Peyer's patch (tissue), 4 donors: ENCODE results near the gene PODN.

Experiments
- CTCF ChIP-seq, 6 experiments: fragments of 450-650 bp in 4 of 6; fragments of 200-600 bp in 2 of 6; sonication (generic) in 1 of 6; IDR thresholded peaks; one replicate each; pipeline ENCODE4 v1.5.1; 2017 to 2019; ENCODE audit warnings: antibody characterized with exemption in 6 of 6, mild to moderate bottlenecking in 3 of 6, moderate library complexity in 1 of 6
- POLR2A ChIP-seq, 2 donors: fragments of 450-650 bp; IDR thresholded peaks; one replicate each; pipeline ENCODE4 v1.5.1; 2017; ENCODE audit warnings: antibody characterized with exemption in 2 of 2, mild to moderate bottlenecking in 2 of 2, moderate library complexity in 2 of 2

GRCh38 chr1:53130598-53130877, 68.5 kb downstream of the PODN start:
- TF ChIP-seq CTCF (IDR thresholded peaks at IDR 0.05) (no peak), POLR2A (IDR thresholded peaks at IDR 0.05) (no peak)
